ENCODE results near the gene EID1. TPM values are rescaled to one million over a fixed set of nuclear protein-coding genes. Genes with fewer than 3 reads are reported as not detected.
"Not testable (repeated sequence)": the region's sequence is repeated elsewhere in the genome, so short reads cannot be mapped to it uniquely, and the experiment has no call there.

EID1 gene
- total and polyA plus RNA-seq, 9 of the 15 experiments (the other 6 are each of a cell fraction or from before 2014, with no cell fraction given) = 46.5 to 211 (median 143) TPM

DNA sequence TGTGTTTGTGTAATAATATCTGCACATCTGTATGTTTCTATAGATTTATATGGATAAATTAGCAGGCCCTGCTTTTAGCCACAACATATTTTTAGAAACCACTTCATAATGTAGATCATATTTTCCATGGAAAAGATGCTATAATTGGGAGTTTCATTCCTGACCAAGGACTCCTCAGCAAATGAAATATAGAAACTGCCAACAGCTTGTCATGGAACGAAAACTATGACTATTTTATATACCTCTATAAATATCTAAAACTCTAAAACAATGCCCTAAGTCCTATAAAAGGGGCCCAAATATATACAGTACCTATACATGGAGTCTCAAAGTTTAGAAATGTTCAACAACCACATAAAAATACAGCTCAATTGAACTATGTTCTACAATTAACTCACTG lies 27.9 kb downstream of the EID1 start:
- H3K4me1 ChIP-seq (replicated peaks in 1 of 2; ENCODE audit: control insufficient read depth in 2 of 2, insufficient read depth in 2 of 2, low read length in 2 of 2) = no peaks in the 10 kb centered on the region
- H4K20me1 ChIP-seq (replicated peaks; ENCODE audit: control insufficient read depth, insufficient read depth, low read length) = no peaks in the 10 kb centered on the region
- no peak overlapping the region for H3K27ac ChIP-seq (ENCODE audit: extremely low read depth, low read depth, low read length)
- WGBS (ENCODE audit: insufficient coverage, low coverage, missing lambda C conversion rate) = 38% methylated on average over 1 of the region's 1 CpG
- no peaks in the 10 kb centered on the region for H3K9me3 ChIP-seq (replicated peaks; ENCODE audit: control insufficient read depth, insufficient read depth, low read depth, low read length)
- no peaks in the 10 kb centered on the region for H3K9me1 ChIP-seq (ENCODE audit: control insufficient read depth, insufficient read depth, low read length)
- H2AFZ ChIP-seq (ENCODE audit: low read depth, low read length) = no peak overlapping the region
- BruUV-seq (replicated peaks) = no TSS peak
- DNase-seq (ENCODE audit: extremely low read depth in 1 of 4, low spot score in 3 of 4) (no peak), FAIRE-seq (no peak), ATAC-seq (no peak)
- intact Hi-C loops (cut with micrococcal nuclease) (no loop called here), in situ Hi-C loops (cut with MboI) (no loop called here)
- H3K27me3 ChIP-seq (ENCODE audit: control insufficient read depth in 2 of 2, insufficient read depth in 2 of 2, low read length in 2 of 2) = no peaks in the 10 kb centered on the region
- no peaks in the 10 kb centered on the region for H3K79me2 ChIP-seq (ENCODE audit: control insufficient read depth, insufficient read depth, low read length)
- H3K4me2 ChIP-seq (ENCODE audit: insufficient read depth, low read length) = no peak overlapping the region
- H3K4me3 ChIP-seq = no peak overlapping the region
- ChIA-PET CTCF (ENCODE audit: low intra/inter-chr PET ratio) (no interaction called here), POLR2A (interaction anchor here (1.1 kb wide), 1 partner anchor 10 kb away, joined by 3 read pairs; no protein-coding TSS in a partner anchor)
- no peak for TF ChIP-seq HDAC6 (IDR thresholded peaks at IDR 0.05; ENCODE audit: low read depth, low read length)
- TF ChIP-seq GABPB2 (CRISPR knock-in tag; conservative IDR thresholded peaks at IDR 0.05) = no peak
- TF ChIP-seq EP400 (IDR thresholded peaks at IDR 0.05) = no peak
- TF ChIP-seq BCL6 (CRISPR knock-in tag; IDR thresholded peaks at IDR 0.05) = no peak
- TF ChIP-seq, protein P1, sequence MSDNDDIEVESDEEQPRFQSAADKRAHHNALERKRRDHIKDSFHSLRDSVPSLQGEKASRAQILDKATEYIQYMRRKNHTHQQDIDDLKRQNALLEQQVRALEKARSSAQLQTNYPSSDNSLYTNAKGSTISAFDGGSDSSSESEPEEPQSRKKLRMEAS (CRISPR knock-in tag; IDR thresholded peaks at IDR 0.05) = no peak
- no peak overlapping the region for H3K9ac ChIP-seq (ENCODE audit: insufficient read depth in 1 of 2, low read depth in 2 of 2, low read length in 2 of 2)
- H3K36me3 ChIP-seq (ENCODE audit: control insufficient read depth, insufficient read depth, low read length) = no peaks in the 10 kb centered on the region

GRCh38 chr15:48909313-48909712 lies 31.4 kb downstream of the EID1 start:
- H3K36me3 ChIP-seq (ENCODE audit: control insufficient read depth, insufficient read depth, low read length); H3K9ac ChIP-seq (ENCODE audit: insufficient read depth in 1 of 2, low read depth in 2 of 2, low read length in 2 of 2); DNase-seq (ENCODE audit: extremely low read depth in 1 of 4, low spot score in 3 of 4); H3K79me2 ChIP-seq (ENCODE audit: control insufficient read depth, insufficient read depth, low read length); FAIRE-seq; intact Hi-C loops (cut with micrococcal nuclease); H3K9me3 ChIP-seq (replicated peaks; ENCODE audit: control insufficient read depth, insufficient read depth, low read depth, low read length); H3K27ac ChIP-seq (ENCODE audit: extremely low read depth, low read depth, low read length); H3K4me2 ChIP-seq (ENCODE audit: insufficient read depth, low read length); ATAC-seq; CTCF ChIA-PET (ENCODE audit: low intra/inter-chr PET ratio); H3K27me3 ChIP-seq (ENCODE audit: control insufficient read depth in 2 of 2, insufficient read depth in 2 of 2, low read length in 2 of 2); BruUV-seq (replicated peaks); H2AFZ ChIP-seq (ENCODE audit: low read depth, low read length); in situ Hi-C loops (cut with MboI); H3K4me1 ChIP-seq (replicated peaks in 1 of 2; ENCODE audit: control insufficient read depth in 2 of 2, insufficient read depth in 2 of 2, low read length in 2 of 2); POLR2A ChIA-PET; H3K9me1 ChIP-seq (ENCODE audit: control insufficient read depth, insufficient read depth, low read length); H4K20me1 ChIP-seq (replicated peaks; ENCODE audit: control insufficient read depth, insufficient read depth, low read length); H3K4me3 ChIP-seq; TF ChIP-seq PBX2 (CRISPR knock-in tag; IDR thresholded peaks at IDR 0.05; ENCODE audit: low read depth): not testable (repeated sequence)
- WGBS (ENCODE audit: insufficient coverage, low coverage, missing lambda C conversion rate) = 0% methylated on average over 2 of the region's 2 CpGs
- TF ChIP-seq SMARCE1 (IDR thresholded peaks at IDR 0.05) (peak; percentile 75), RCOR1 (IDR thresholded peaks at IDR 0.05; ENCODE audit: borderline replicate concordance in 1 of 2, low read depth in 2 of 2, low read length in 2 of 2) (0 out of 4 replicates have a peak, but pooled peaks of 1 of the 2 experiments have one; percentile 11), ARID1B (IDR thresholded peaks at IDR 0.05) (peak; percentile 72), MEIS2 (IDR thresholded peaks at IDR 0.05; ENCODE audit: partially characterized antibody) (peak; percentile 62), ZEB2 (IDR thresholded peaks at IDR 0.05) (peak; percentile 71), CBFA2T3 (IDR thresholded peaks at IDR 0.05) (peak; percentile 34; the same call in 1 of the 2 replicates), DPF2 (IDR thresholded peaks at IDR 0.05) (peak; percentile 60; the same call in 1 of the 2 replicates), PBX2 (tag; conservative IDR thresholded peaks at IDR 0.05; ENCODE audit: low read depth) (peak; percentile 53), SOX6 (IDR thresholded peaks at IDR 0.05) (0 out of 2 replicates have a peak, but pooled peaks have one; percentile 14), MTA1 (IDR thresholded peaks at IDR 0.05; ENCODE audit: borderline replicate concordance) (0 out of 2 replicates have a peak, but pooled peaks have one; percentile 15), TRIM24 (IDR thresholded peaks at IDR 0.05) (peak; percentile 30 to 74; a peak in 2 of 4 replicates), TAL1 (IDR thresholded peaks at IDR 0.05) (peak; percentile 39; the same call in 1 of the 2 replicates)
